ENCODE measurements around the gene OSTM1. TPM values are rescaled to one million over a fixed set of nuclear protein-coding genes. Genes with fewer than 3 reads are reported as not detected.
A peak's percentile ranks its signal among the peaks of the same experiment; 100 is the strongest.

OSTM1 gene
- total RNA-seq, 1 experiment from 2014 or later: 277 TPM

- BruUV-seq (replicated peaks): no TSS peak
- DNase-seq (ENCODE audit: low read depth, low spot score) (no peak), ATAC-seq (peak; percentile 77)
- H3K36me3 ChIP-seq (ENCODE audit: control insufficient read depth, insufficient read depth, low read length): no peaks in the 10 kb centered on the region
- in situ Hi-C loops (cut with HindIII; ENCODE audit: low pct_unique_long_range_greater_than_20kb, low sequenced_read_pairs): no loop called here
- intact Hi-C loops (cut with micrococcal nuclease; ENCODE audit: unreplicated experiment): loop anchor here (10.0 kb wide), 1 partner anchor 119 kb away; no protein-coding TSS in a partner anchor
- H3K4me1 ChIP-seq (ENCODE audit: control insufficient read depth, insufficient read depth, low read length): peaks cover 17% of the 10 kb centered on the region
- no peak overlapping the region for H3K27ac ChIP-seq (ENCODE audit: low read length)
- peaks cover 16% of the 10 kb centered on the region for H3K27me3 ChIP-seq (ENCODE audit: control insufficient read depth, insufficient read depth, low read length)
- POLR2A ChIA-PET: no interaction called here
- peak overlapping the region; percentile 41 to 56 for H3K4me3 ChIP-seq (ENCODE audit: low read depth in 2 of 2, low read length in 2 of 2)
- TF ChIP-seq CTCF (IDR thresholded peaks at IDR 0.05) (peak; percentile 93), REST (IDR thresholded peaks at IDR 0.05; ENCODE audit: insufficient read depth in 1 of 2, low read depth in 2 of 2, low read length in 1 of 2) (no peak), POLR2AphosphoS5 (IDR thresholded peaks at IDR 0.05; ENCODE audit: low read depth, low read length) (no peak)
- CTCF ChIA-PET: interaction anchor here (1.8 kb wide), 1 partner anchor 377 kb away, joined by 7 read pairs; no protein-coding TSS in a partner anchor
- no peaks in the 10 kb centered on the region for H3K9me3 ChIP-seq (ENCODE audit: control insufficient read depth, insufficient read depth, low read depth, low read length)
Observed at GRCh38 chr6:108115598-108116058, 41.1 kb upstream of the OSTM1 start.

- DNase-seq (ENCODE audit: low read depth, low spot score) (no peak), ATAC-seq (peak; percentile 42)
- Histone ChIP-seq H3K27me3 (ENCODE audit: control insufficient read depth, insufficient read depth, low read length) (peaks cover 16% of the 10 kb centered on the region), H3K4me1 (ENCODE audit: control insufficient read depth, insufficient read depth, low read length) (peaks cover 17% of the 10 kb centered on the region), H3K4me3 (ENCODE audit: low read depth in 2 of 2, low read length in 2 of 2) (peak overlapping the region; percentile 41 to 56), H3K36me3 (ENCODE audit: control insufficient read depth, insufficient read depth, low read length) (no peaks in the 10 kb centered on the region), H3K9me3 (ENCODE audit: control insufficient read depth, insufficient read depth, low read depth, low read length) (no peaks in the 10 kb centered on the region), H3K27ac (ENCODE audit: low read length) (no peak overlapping the region; the same call in 1 of the 2 replicates)
- CTCF ChIA-PET: interaction anchor here (0.7 to 1.8 kb wide), 2 partner anchors 264 to 378 kb away, joined by 3 to 7 read pairs; no protein-coding TSS in a partner anchor
- TF ChIP-seq TCF7L2 (IDR thresholded peaks at IDR 0.05; ENCODE audit: low read depth, low read length): no peak
- TF ChIP-seq REST (IDR thresholded peaks at IDR 0.05; ENCODE audit: insufficient read depth in 1 of 2, low read depth in 2 of 2, low read length in 1 of 2): no peak
- no peak for TF ChIP-seq POLR2AphosphoS5 (IDR thresholded peaks at IDR 0.05; ENCODE audit: low read depth, low read length)
- TF ChIP-seq CTCF (IDR thresholded peaks at IDR 0.05): no peak
- no peak for TF ChIP-seq SIN3A (IDR thresholded peaks at IDR 0.05; ENCODE audit: borderline replicate concordance, insufficient read depth, low read depth, low read length)
- in situ Hi-C loops (cut with HindIII; ENCODE audit: low pct_unique_long_range_greater_than_20kb, low sequenced_read_pairs) (no loop called here), intact Hi-C loops (cut with micrococcal nuclease; ENCODE audit: unreplicated experiment) (loop anchor here (10.0 kb wide), 1 partner anchor 120 kb away; no protein-coding TSS in a partner anchor)
- POLR2A ChIA-PET: no interaction called here
- no TSS peak for BruUV-seq (replicated peaks)
Observed at GRCh38 chr6:108114841-108115597, 40.5 kb upstream of the OSTM1 start.
